Embryonic facial prominence (tissue), 1 donor: ENCODE measurements around the gene PHOX2A.
"Not testable (repeated sequence)": the region's sequence is repeated elsewhere in the genome, so short reads cannot be mapped to it uniquely, and the experiment has no call there.

ENCODE experiments used
- DNase-seq: peaks from one replicate; pipeline ENCODE4 v3.0.0-alpha.2; 2016; ENCODE audit errors: extremely low spot score

Gene PHOX2A

GRCh38 chr11:72222106-72222891 is 21.7 kb downstream of the PHOX2A start:
- no peak for DNase-seq

DNA sequence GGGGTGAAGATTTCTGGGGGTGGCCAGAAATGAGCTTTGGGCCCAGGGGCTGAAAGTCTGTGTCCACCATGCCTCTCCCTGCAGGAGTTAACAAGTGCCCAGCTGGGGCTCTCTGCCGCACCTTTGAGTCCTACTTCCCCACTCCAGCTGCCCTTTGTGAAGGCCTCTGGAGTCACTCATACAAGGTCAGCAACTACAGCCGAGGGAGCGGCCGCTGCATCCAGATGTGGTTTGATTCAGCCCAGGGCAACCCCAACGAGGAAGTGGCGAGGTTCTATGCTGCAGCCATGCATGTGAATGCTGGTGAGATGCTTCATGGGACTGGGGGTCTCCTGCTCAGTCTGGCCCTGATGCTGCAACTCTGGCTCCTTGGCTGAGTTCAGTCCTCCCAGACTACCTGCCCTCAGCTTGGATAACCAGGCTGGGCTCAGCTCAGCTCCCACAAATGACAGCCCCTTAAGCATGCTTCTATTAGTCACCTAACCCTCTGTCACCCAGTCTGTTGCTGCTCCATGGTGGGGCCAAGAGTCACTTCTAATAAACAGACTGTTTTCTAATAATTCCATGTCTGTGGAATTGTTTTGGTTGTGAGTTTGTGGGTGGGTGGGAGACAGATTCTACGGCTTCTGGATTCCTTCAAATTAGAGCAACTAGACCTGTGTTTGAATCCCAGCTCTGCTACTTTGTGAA is 22.4 kb downstream of the PHOX2A start:
- DNase-seq, result no peak

GRCh38 chr11:72220696-72221363 is 23.1 kb downstream of the PHOX2A start:
- no peak for DNase-seq

DNA sequence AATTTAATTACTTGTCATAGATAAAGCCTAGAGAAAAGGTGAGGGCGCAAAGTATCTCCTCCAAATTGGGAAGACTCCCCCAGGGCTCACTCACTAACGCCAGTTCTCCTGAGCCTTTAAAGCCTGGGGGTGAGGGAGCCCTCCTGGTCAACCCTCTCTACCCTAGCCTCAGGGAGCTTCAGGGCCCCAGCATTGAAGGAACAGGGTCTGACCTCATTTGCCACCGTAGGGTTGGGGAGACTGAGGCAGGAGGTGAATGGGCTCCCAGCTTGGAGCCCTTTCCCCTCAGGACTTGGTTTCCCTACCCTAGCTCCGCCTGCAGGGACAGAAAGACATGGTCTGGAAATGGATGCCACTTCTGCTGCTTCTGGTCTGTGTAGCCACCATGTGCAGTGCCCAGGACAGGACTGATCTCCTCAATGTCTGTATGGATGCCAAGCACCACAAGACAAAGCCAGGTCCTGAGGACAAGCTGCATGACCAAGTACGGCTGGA is 25.7 kb downstream of the PHOX2A start:
- DNase-seq, result no peak

- DNase-seq, result no peak
These were observed 26.1 kb downstream of the PHOX2A start for GRCh38 chr11:72217841-72218240.

DNA sequence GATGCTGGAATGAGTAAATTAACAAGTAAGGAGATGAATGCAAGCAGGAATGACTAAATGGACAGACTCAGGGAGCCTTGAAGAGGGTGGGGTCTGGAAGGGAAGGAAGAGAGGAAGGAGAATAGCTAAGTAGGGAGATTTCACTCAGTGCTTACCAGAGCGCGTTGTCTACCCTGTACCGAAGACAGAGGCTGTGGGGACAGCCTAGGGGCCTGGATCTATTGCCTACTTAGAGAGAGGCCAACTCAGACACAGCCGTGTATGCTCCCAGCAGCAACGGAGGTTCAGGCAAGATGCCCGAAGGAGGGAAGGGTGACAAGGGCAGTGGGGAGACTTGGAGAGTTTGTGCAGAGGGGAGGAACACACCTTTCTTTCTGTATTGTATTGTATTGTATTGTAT is 27.3 kb downstream of the PHOX2A start, which contains the start of gene FOLR2:
FOLR2 (plus strand) TSS at position 157 of the 400 bp plus-strand sequence. CDS start 1,791 bp downstream, outside the sequence.
- no peak for DNase-seq

- no peak for DNase-seq
These were observed 34.9 kb downstream of the PHOX2A start for GRCh38 chr11:72209101-72209500.

GRCh38 chr11:72208281-72208680 is 35.7 kb downstream of the PHOX2A start:
- no peak for DNase-seq

DNA sequence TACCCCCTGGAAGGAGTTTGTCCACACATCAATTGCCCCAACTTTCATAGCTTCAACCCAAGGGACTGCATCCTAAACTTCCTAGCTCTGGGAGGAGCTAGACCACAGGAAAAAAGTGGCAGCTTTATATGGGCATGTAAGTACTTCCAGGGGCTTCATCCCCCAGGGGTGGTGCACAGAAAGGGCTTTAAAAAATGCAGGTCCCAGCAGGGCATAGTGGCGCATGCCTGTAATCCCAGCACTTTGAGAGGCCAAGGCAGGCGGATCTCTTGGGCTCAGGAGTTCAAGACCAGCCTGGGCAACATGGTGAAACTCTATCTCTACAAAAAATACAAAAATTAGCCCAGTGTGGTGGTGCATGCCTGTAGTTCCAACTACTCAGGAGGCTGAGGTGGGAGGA is 37.2 kb downstream of the PHOX2A start:
- DNase-seq, result not testable (repeated sequence)

DNA sequence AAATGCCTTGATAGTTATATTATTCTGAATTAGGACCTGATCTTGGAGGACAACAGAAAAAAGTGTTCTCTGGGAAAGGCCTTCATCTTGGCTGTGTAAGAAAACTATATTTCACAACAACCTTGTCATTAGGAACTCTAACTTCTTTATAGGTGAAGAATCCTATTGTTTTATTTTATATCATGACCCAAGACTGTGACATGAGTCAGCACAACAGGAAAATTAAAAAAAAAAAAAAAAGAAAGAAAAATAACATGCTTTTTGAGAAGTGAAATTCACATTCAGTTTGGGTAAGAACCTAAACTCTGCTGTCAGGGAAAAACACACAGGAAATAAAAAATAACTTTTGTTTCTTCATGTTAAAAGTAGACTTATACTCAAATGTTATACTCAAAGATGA is 39.1 kb downstream of the PHOX2A start:
- DNase-seq, result no peak

GRCh38 chr11:72203163-72203562 is 40.8 kb downstream of the PHOX2A start:
- no peak for DNase-seq

GRCh38 chr11:72202571-72202970 is 41.4 kb downstream of the PHOX2A start:
- DNase-seq, result no peak

- DNase-seq, result not testable (repeated sequence)
These were observed 42.5 kb downstream of the PHOX2A start for GRCh38 chr11:72201445-72201844.

DNA sequence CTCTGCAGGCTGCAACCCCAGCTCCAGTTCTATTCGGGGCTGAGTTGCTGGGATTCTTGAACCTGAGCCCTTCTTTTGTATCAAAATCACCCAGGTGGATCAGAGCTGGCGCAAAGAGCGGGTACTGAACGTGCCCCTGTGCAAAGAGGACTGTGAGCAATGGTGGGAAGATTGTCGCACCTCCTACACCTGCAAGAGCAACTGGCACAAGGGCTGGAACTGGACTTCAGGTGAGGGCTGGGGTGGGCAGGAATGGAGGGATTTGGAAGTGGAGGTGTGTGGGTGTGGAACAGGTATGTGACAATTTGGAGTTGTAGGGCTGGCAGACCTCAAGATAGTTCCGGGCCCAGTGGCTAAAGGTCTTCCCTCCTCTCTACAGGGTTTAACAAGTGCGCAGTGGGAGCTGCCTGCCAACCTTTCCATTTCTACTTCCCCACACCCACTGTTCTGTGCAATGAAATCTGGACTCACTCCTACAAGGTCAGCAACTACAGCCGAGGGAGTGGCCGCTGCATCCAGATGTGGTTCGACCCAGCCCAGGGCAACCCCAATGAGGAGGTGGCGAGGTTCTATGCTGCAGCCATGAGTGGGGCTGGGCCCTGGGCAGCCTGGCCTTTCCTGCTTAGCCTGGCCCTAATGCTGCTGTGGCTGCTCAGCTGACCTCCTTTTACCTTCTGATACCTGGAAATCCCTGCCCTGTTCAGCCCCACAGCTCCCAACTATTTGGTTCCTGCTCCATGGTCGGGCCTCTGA is 48.3 kb downstream of the PHOX2A start:
- DNase-seq, result no peak

DNA sequence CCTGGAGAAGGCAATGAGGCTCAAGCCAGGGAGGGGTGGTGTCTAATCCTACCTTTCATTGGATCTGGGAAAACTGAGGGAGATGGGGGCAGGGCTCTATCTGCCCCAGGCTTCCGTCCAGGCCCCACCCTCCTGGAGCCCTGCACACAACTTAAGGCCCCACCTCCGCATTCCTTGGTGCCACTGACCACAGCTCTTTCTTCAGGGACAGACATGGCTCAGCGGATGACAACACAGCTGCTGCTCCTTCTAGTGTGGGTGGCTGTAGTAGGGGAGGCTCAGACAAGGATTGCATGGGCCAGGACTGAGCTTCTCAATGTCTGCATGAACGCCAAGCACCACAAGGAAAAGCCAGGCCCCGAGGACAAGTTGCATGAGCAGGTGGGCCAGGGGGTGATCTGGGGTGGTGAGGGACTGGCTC is 52.0 kb downstream of the PHOX2A start, which contains the start of gene FOLR1:
FOLR1 (plus strand) TSS at position 180 of the 421 bp plus-strand sequence; CDS start at position 214, 34 bp downstream.
- no peak for DNase-seq

- no peak for DNase-seq
These were observed 53.3 kb downstream of the PHOX2A start for GRCh38 chr11:72190631-72191071.

DNA sequence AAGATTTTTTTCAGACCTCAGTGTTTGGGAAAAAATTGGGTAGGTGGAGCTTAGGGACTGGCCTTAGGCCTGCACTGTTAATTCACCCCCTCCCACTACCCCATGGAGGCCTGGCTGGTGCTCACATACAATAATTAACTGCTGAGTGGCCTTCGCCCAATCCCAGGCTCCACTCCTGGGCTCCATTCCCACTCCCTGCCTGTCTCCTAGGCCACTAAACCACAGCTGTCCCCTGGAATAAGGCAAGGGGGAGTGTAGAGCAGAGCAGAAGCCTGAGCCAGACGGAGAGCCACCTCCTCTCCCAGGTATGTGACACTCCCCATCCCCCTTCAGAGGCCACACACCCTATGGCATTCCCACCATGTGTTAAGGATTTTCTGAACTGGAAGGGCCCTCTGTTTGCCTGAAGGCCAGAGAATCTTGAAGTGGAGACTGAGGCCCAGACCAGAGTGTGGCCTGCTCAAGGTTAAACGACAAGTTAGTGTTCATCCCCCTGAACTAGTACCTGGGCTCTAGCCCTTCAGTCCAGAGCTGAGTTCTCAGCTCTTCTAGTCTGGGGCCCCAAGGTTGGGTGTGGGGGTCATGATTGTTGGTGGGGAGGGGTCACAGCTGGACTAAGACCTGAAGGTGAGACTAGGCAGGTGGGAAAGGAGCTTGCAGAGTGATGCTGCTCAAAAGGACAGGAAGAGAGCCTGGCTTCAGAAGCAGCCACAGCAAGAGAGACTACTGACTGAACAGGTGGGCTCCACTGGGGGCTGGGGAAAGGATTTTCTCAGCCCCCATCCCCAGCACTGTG is 54.3 kb downstream of the PHOX2A start:
- no peak for DNase-seq
